Karpas-422 (cell line): ENCODE measurements around the gene CYB5R3. TPM values are rescaled to one million over a fixed set of nuclear protein-coding genes. Genes with fewer than 3 reads are reported as not detected.
"Not testable (repeated sequence)": the region's sequence is repeated elsewhere in the genome, so short reads cannot be mapped to it uniquely, and the experiment has no call there.

ENCODE experiments used
- DNase-seq: peaks from one replicate; pipeline ENCODE4 v3.0.0-alpha.2; 2015
- H2AFZ ChIP-seq: fragments of 200-600 bp; sonication (generic); 2 replicates; pipeline ENCODE4 v1.6.1; 2014; ENCODE audit warnings: antibody characterized with exemption, low read length, mixed read lengths
- H3K27ac ChIP-seq: fragments of 200-600 bp; sonication (generic); 2 replicates; pipeline ENCODE4 v1.5.1; 2014; ENCODE audit warnings: mild to moderate bottlenecking, low read length, moderate library complexity
- H3K27me3 ChIP-seq: fragments of 200-600 bp; sonication (generic); 2 replicates; pipeline ENCODE4 v1.6.1; 2014; ENCODE audit warnings: low read length, mixed read lengths
- H3K36me3 ChIP-seq: fragments of 200-600 bp; sonication (generic); 2 replicates; pipeline ENCODE4 v1.6.1; 2014; ENCODE audit warnings: low read length, mixed read lengths; ENCODE audit not compliant: insufficient read depth
- H3K4me1 ChIP-seq: fragments of 200-600 bp; sonication (generic); 2 replicates; pipeline ENCODE4 v1.6.1; 2014; ENCODE audit warnings: mild to moderate bottlenecking, low read length, mixed read lengths
- H3K4me2 ChIP-seq: fragments of 200-600 bp; sonication (generic); 2 replicates; pipeline ENCODE4 v1.6.1; 2014; ENCODE audit warnings: low read length, low read depth, mild to moderate bottlenecking; ENCODE audit not compliant: poor library complexity, severe bottlenecking
- H3K4me3 ChIP-seq: fragments of 200-600 bp; sonication (generic); 2 replicates; pipeline ENCODE4 v1.5.1; 2014; ENCODE audit warnings: mild to moderate bottlenecking, antibody characterized with exemption, low read length, mixed read lengths
- H3K79me2 ChIP-seq: fragments of 200-600 bp; sonication (generic); 2 replicates; pipeline ENCODE4 v1.6.1; 2014; ENCODE audit warnings: mild to moderate bottlenecking, low read length, mixed read lengths
- H3K9ac ChIP-seq: fragments of 200-600 bp; sonication (generic); 2 replicates; pipeline ENCODE4 v1.6.0; 2014; ENCODE audit warnings: low read length
- H3K9me2 ChIP-seq: fragments of 200-600 bp; sonication (generic), shearing (Covaris generic); replicated peaks from 2 replicates; pipeline ENCODE4 v1.6.0; 2014; ENCODE audit warnings: mild to moderate bottlenecking, low read length, moderate library complexity; ENCODE audit not compliant: insufficient read depth
- H3K9me3 ChIP-seq: fragments of 300-700, 200-600 bp; sonication (generic); 2 replicates; pipeline ENCODE4 v1.6.1; 2014; ENCODE audit warnings: low read length, mixed read lengths
- H4K20me1 ChIP-seq: fragments of 200-600 bp; sonication (generic); 2 replicates; pipeline ENCODE4 v1.6.1; 2014; ENCODE audit warnings: mild to moderate bottlenecking, antibody characterized with exemption, low read length, low read depth; ENCODE audit not compliant: insufficient read depth
- total RNA-seq: library from RNA; depleted of rRNA; stranded (reverse); fragments of >200 nt; shearing (Covaris generic); gene quantifications from 2 replicates; pipeline ENCODE4 v1.2.3, GENCODE V29; 2014; ENCODE audit warnings: low replicate concordance

CYB5R3 gene
- total RNA-seq, 1 experiment from 2014 or later, result 27.5 TPM

DNA sequence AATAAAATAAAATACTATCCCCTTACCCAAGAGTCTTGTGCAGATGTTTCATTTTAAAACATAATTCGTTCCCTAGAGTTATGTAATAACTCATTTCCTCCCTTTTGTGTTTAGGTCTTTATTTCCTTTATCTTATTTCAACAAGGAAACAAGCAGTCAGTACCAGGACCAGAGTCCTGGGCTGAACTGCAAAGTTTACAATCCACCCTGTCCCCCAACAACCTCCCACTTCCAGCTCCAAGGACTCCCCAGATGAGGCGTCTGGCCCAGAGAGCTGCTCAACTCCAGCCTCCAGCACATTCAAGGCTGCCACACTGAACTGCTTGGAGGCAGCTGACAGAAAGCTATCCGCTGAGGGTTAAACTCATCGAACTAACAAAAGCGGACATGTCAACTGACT is 39.0 kb downstream of the CYB5R3 start:
- peaks cover 29% of the 10 kb centered on the region; the same call in 1 of the 2 replicates for H3K36me3 ChIP-seq
- H3K4me2 ChIP-seq, result no peak overlapping the region
- H3K27me3 ChIP-seq, result no peaks in the 10 kb centered on the region
- H3K9ac ChIP-seq, result no peak overlapping the region
- H3K79me2 ChIP-seq, result peaks cover 82% of the 10 kb centered on the region
- H3K9me3 ChIP-seq, result no peaks in the 10 kb centered on the region
- no peak overlapping the region for H3K27ac ChIP-seq
- peaks cover 25% of the 10 kb centered on the region for H4K20me1 ChIP-seq
- no peak for DNase-seq
- peaks cover 17% of the 10 kb centered on the region for H3K4me1 ChIP-seq
- H2AFZ ChIP-seq, result no peak overlapping the region
- no peak overlapping the region for H3K4me3 ChIP-seq
- H3K9me2 ChIP-seq, result no peaks in the 10 kb centered on the region

DNA sequence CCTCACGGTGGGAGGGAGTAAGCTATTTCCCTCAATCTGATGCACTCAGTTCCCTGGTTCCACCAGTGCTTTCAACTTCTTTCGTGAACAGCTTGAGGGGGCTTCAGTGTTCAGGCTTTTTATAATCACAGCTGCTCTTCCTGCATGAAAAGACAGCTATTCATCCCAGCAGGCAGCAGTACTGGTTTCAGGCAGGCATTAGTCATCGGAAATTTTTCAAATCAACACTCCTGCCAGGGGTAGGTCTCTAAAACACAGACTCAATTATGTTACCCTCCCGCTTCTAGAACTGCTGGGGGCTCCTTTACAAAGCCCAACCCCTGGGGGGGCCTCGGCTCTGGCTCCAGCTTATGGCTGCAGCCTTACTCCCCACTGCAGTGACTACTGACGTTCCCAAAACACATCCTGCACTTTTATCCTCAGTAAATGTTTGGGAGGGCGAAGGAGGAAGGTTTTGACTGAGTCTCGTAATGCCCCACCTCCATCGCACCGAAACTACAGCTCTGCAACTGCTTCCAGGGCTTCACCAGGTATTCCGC is 40.3 kb downstream of the CYB5R3 start:
- H3K27me3 ChIP-seq, result no peaks in the 10 kb centered on the region
- H3K36me3 ChIP-seq, result peaks cover 29% of the 10 kb centered on the region; the same call in 1 of the 2 replicates
- H3K79me2 ChIP-seq, result peaks cover 91% of the 10 kb centered on the region
- no peak for DNase-seq
- H2AFZ ChIP-seq, result no peak overlapping the region
- H3K27ac ChIP-seq, result no peak overlapping the region
- no peaks in the 10 kb centered on the region for H3K9me3 ChIP-seq
- H3K4me1 ChIP-seq, result peaks cover 17% of the 10 kb centered on the region
- H3K4me2 ChIP-seq, result no peak overlapping the region
- H3K9ac ChIP-seq, result no peak overlapping the region
- H4K20me1 ChIP-seq, result peaks cover 31% of the 10 kb centered on the region
- H3K9me2 ChIP-seq, result no peaks in the 10 kb centered on the region
- H3K4me3 ChIP-seq, result no peak overlapping the region

DNA sequence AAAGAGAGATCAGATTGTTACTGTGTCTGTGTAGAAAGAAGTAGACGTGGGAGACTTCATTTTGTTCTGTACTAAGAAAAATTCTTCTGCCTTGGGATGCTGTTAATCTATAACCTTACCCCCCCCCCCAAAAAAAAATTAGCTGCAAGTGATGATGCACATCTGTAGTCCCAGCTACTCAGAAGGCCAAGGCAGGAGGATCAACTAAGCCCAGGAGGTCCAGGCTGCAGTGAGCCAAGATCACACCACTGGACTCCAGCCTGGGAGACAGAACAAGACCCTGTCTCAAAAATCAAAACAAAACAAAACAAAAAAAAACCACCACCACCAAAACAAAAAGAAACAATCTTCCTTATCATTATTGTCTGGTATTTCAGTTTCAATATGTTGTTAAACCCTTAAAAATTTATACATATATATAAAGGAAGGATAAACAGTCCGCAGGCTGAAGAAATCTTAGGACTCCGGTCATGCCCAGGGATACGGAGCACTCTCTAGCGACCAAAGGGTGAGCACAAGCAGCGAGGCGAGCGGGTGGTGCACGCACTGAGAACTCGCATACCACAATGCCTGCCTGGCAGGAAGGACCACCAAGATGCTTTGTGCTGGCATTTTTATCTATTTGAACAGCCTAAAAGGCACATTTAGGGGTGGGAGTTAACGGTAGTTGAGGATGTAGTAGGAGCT is 40.9 kb downstream of the CYB5R3 start:
- Histone ChIP-seq H3K27ac (no peak overlapping the region), H3K9me2 (no peaks in the 10 kb centered on the region), H3K4me3 (no peak overlapping the region), H3K4me2 (no peak overlapping the region), H3K27me3 (no peaks in the 10 kb centered on the region), H3K79me2 (peaks cover 91% of the 10 kb centered on the region), H2AFZ (no peak overlapping the region), H4K20me1 (peaks cover 31% of the 10 kb centered on the region), H3K9ac (no peak overlapping the region), H3K9me3 (no peaks in the 10 kb centered on the region), H3K36me3 (peaks cover 29% of the 10 kb centered on the region; the same call in 1 of the 2 replicates), H3K4me1 (peaks cover 12% of the 10 kb centered on the region)
- DNase-seq, result no peak

DNA sequence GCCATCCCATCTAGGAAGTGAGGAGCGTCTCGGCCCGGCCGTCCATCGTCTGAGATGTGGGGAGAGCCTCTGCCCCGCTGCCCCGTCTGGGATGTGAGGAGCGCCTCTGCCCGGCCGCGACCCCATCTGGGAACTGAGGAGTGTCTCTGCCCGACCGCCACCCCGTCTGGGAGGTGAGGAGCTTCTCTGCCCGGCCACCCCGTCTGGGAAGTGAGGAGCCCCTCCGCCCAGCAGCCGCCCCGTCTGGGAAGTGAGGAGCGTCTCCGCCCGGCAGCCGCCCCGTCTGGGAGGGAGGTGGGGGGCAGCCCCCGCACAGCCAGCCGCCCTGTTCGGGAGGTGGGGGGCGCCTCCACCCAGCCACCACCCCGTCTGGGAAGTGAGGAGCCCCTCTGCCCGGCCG is 41.6 kb downstream of the CYB5R3 start:
- peaks cover 30% of the 10 kb centered on the region; the same call in 1 of the 2 replicates for H3K36me3 ChIP-seq
- H3K4me3 ChIP-seq, H3K9me3 ChIP-seq: not testable (repeated sequence)

DNA sequence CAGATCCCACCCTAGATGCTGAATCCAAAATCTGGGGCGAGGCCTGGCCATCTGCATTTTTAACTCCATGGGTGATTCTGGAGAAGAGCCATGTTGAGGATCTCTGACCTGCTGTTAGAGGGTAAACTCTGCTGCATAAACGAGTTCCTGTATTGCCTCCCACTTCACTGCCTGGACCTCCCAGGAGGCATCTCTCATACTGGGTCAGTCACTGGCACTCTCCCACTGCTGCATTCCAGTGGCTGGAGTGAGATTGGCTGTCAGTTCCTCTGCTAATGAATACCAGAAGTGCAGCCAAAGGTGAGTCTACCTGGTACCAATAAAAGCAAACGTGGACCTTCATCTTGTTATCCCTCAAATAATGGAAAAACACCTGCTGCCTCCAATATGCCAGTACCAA is 44.8 kb downstream of the CYB5R3 start:
- Histone ChIP-seq H3K9ac (no peak overlapping the region), H3K4me1 (no peaks in the 10 kb centered on the region), H4K20me1 (peaks cover 19% of the 10 kb centered on the region), H3K4me3 (no peak overlapping the region), H3K27ac (no peak overlapping the region), H3K9me2 (no peaks in the 10 kb centered on the region), H3K36me3 (peaks cover 32% of the 10 kb centered on the region; the same call in 1 of the 2 replicates), H3K27me3 (no peaks in the 10 kb centered on the region), H3K79me2 (peaks cover 75% of the 10 kb centered on the region), H2AFZ (no peak overlapping the region), H3K4me2 (no peak overlapping the region), H3K9me3 (no peaks in the 10 kb centered on the region)
- DNase-seq, result no peak

More for the DNA sequence above, 41.6 kb downstream of the CYB5R3 start:
- H3K4me1 ChIP-seq, DNase-seq, H3K4me2 ChIP-seq, H3K9me2 ChIP-seq, H3K27ac ChIP-seq, H3K9ac ChIP-seq, H3K27me3 ChIP-seq, H2AFZ ChIP-seq: not testable (repeated sequence)
- peaks cover 27% of the 10 kb centered on the region for H4K20me1 ChIP-seq
- peaks cover 90% of the 10 kb centered on the region for H3K79me2 ChIP-seq

DNA sequence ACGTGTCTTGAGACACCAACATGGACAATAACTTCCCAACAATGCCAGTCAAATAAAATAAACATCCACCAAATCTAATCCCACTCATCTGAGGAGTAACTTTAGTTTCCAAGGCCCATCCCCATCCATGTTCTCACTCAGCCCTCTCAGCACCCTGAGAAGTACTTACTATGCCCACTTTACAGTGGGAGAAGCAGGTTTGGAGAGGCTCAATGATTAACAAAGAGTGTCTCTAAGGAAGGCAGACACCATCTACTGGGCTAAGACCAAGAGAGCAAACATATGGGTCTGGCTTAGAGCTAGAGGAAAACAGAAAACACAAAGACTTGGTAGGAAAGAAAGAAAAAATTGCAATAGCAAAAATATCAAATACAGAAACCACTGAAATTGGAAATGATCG is 45.8 kb downstream of the CYB5R3 start:
- Histone ChIP-seq H3K9me3 (no peaks in the 10 kb centered on the region), H3K9me2 (no peaks in the 10 kb centered on the region), H3K4me2 (no peak overlapping the region), H3K36me3 (peaks cover 29% of the 10 kb centered on the region; the same call in 1 of the 2 replicates), H4K20me1 (peaks cover 11% of the 10 kb centered on the region), H3K4me1 (no peaks in the 10 kb centered on the region), H3K79me2 (peaks cover 69% of the 10 kb centered on the region), H3K27me3 (no peaks in the 10 kb centered on the region), H3K9ac (no peak overlapping the region), H2AFZ (no peak overlapping the region), H3K4me3 (no peak overlapping the region), H3K27ac (no peak overlapping the region)
- no peak for DNase-seq

DNA sequence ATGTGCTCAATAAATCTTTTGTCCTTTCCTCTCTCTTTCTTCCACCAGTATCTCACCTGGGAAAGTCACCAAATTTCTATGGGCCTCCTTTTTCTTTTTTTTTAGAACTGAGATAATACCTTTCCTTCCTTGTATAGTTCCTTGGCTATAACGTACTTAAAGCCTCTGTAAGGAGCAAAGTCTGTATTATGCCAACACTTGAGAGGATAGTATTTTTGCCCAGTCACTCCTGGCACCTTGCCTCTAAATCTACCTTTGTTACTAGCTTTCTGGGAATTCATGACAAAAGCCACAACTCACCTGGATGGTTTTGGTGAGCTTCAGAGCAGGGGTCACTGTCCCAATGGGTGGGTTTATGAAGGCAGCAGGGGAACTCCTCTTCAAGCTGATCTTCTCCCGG is 46.7 kb downstream of the CYB5R3 start:
- Histone ChIP-seq H4K20me1 (peaks cover 11% of the 10 kb centered on the region), H3K4me2 (no peak overlapping the region), H3K27me3 (no peaks in the 10 kb centered on the region), H3K27ac (no peak overlapping the region), H3K9me3 (no peaks in the 10 kb centered on the region), H3K79me2 (peaks cover 63% of the 10 kb centered on the region), H3K9me2 (no peaks in the 10 kb centered on the region), H3K4me3 (no peak overlapping the region), H3K36me3 (peaks cover 28% of the 10 kb centered on the region; the same call in 1 of the 2 replicates), H3K4me1 (no peaks in the 10 kb centered on the region), H2AFZ (no peak overlapping the region), H3K9ac (no peak overlapping the region)
- DNase-seq, result no peak

DNA sequence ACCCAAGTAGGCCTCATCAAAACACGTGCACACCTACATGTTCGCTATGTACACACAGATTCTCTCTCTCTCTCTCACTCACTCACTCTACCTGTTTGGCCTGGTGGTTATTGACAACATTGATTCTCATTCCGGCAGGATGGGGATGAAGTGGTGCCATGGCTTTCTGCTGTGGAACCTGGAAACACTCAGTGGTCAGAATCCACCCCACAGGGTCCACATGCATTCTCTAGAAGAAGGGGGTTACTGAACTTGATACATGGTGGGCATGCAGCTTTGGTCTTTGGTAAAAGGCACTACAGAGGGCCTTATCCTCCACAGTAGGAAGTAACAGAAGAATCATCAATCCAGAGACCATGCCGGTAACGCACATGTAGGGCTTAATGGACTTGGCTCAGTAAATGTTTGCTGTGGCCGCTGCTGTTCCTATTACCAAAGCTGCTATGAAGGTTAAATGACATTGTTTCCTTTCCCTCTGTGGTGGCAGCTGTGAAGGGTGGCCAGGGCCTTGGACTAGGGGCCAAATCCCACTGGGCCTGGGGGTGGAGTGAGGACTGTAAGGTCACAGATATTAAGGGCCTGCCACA is 47.2 kb downstream of the CYB5R3 start:
- Histone ChIP-seq H3K4me2 (no peak overlapping the region), H3K79me2 (peaks cover 65% of the 10 kb centered on the region), H3K4me1 (no peaks in the 10 kb centered on the region), H3K4me3 (no peak overlapping the region), H3K9me2 (no peaks in the 10 kb centered on the region), H4K20me1 (peaks cover 11% of the 10 kb centered on the region), H3K27me3 (no peaks in the 10 kb centered on the region), H3K9me3 (no peaks in the 10 kb centered on the region), H3K27ac (no peak overlapping the region), H3K9ac (no peak overlapping the region), H2AFZ (no peak overlapping the region), H3K36me3 (peaks cover 33% of the 10 kb centered on the region; the same call in 1 of the 2 replicates)
- no peak for DNase-seq
